Measurements from ENCODE around the gene PAX2.

DNA sequence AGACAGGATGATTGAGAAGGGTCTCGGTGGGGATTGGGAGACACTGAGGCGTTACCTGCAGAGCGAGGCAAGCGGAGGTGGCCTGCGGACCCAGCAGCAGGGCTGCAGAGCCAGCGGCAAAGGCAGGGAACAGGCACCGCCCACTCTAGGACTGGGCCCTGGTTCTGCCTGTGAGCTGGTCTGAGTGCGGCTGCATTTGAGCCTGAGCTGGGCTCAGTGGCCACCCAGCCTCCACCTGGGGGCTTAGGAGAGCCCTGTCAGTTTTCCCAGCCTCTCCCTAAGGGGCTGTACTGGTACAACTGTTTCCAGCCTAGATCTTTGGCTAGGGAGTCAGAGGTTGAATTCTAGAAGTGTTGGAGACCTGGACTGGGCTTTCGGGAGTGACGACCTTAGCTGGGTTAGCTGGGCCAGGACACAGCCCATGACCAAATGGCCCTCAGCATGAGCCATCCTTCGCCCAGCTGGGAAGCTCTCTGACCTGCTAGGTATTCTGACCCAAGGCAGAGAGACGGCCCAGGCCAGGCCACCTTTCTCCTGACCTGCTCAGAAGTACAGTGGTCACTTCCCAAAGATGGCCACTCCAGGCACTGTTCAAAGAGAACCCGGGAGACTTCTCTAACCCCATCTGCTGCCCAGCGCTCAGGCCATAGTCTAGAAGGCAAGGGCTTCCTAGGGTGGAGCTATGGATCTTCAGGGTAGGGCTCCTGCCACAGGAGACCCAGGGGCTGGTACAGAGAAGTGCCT, 64.9 kb downstream of the PAX2 start:
- no peak for TF ChIP-seq POLR2AphosphoS5 (IDR thresholded peaks at IDR 0.05)
- no peak for TF ChIP-seq CTCF (IDR thresholded peaks at IDR 0.05)
- TF ChIP-seq POLR2A (IDR thresholded peaks at IDR 0.05; ENCODE audit: low read depth), result no peak
